Measurements from ENCODE around the gene FLCN.
"Not testable (repeated sequence)": the region's sequence is repeated elsewhere in the genome, so short reads cannot be mapped to it uniquely, and the experiment has no call there.

The FLCN gene

DNA sequence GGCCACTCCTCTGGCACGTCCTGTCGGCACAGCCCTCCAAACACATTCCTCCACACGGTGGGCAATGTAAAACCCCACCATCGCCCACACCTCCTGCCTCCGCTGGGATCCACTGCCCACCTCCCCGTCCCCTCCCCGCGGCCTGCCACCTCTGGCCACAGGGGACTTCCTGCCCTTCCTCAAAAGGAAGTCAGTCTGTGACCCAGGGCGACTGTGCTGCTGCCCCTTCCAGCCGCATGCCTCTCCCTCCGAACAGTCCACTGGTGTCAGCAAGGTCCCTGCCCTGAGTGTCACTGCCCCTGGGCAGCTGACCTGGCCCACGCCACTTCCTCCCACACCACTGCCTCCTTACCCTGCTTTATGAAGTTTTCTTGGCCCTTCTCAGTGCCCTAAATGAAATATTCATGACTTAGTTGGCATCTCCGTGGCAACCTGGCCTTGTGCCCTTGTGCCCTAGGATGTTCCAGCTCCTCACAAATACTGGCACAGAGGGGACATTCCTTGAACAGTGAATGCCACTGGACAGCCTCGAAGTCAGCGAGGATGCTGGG is 32.9 kb downstream of the FLCN start:
- Histone ChIP-seq H3K27me3 (ENCODE audit: control insufficient read depth, insufficient read depth, low read length) (no peaks in the 10 kb centered on the region), H3K4me3 (ENCODE audit: low read length) (no peak overlapping the region), H3K9me3 (ENCODE audit: control insufficient read depth, low read length) (no peaks in the 10 kb centered on the region), H3K4me1 (ENCODE audit: control insufficient read depth, insufficient read depth, low read length) (peaks cover 22% of the 10 kb centered on the region), H3K9ac (ENCODE audit: low read length) (no peak overlapping the region), H3K36me3 (ENCODE audit: control insufficient read depth, insufficient read depth, low read length) (no peaks in the 10 kb centered on the region)

DNA sequence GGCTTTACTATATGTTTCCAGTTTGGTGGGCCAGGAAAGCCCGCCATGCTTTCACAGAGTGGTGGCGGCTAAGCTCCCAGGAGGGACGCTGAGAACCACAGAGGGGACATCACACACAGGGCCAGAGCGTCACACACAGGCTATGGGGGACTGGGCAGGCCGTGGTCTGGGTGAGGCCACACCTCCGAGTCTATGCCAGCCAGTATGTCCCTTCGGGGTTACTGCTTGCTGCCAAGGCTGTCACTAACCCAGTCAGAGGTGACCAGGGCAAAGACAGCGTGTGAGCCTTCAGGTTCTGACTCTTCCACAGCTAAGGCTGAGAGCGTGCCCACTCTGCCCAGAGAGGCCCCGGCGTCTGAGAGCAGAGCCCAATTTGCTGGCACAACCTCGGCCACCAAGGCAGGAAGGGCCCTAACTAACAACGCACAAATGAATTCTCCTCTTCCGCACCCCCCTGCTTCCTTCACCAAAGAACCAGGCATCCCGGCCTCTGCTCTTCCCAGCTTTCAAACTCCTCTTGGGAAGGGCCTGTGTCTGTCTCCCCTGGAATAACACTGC is 33.7 kb downstream of the FLCN start:
- no peak overlapping the region for H3K4me3 ChIP-seq (ENCODE audit: low read length)
- no peaks in the 10 kb centered on the region for H3K27me3 ChIP-seq (ENCODE audit: control insufficient read depth, insufficient read depth, low read length)
- H3K4me1 ChIP-seq (ENCODE audit: control insufficient read depth, insufficient read depth, low read length), result peaks cover 22% of the 10 kb centered on the region
- H3K9ac ChIP-seq (ENCODE audit: low read length), result no peak overlapping the region
- H3K36me3 ChIP-seq (ENCODE audit: control insufficient read depth, insufficient read depth, low read length), result no peaks in the 10 kb centered on the region
- no peaks in the 10 kb centered on the region for H3K9me3 ChIP-seq (ENCODE audit: control insufficient read depth, low read length)

GRCh38 chr17:17201907-17202306 is 35.1 kb downstream of the FLCN start:
- Histone ChIP-seq H3K27me3 (ENCODE audit: control insufficient read depth, insufficient read depth, low read length) (no peaks in the 10 kb centered on the region), H3K4me3 (ENCODE audit: low read length) (no peak overlapping the region), H3K9ac (ENCODE audit: low read length) (no peak overlapping the region), H3K36me3 (ENCODE audit: control insufficient read depth, insufficient read depth, low read length) (no peaks in the 10 kb centered on the region), H3K9me3 (ENCODE audit: control insufficient read depth, low read length) (no peaks in the 10 kb centered on the region), H3K4me1 (ENCODE audit: control insufficient read depth, insufficient read depth, low read length) (peaks cover 21% of the 10 kb centered on the region)

DNA sequence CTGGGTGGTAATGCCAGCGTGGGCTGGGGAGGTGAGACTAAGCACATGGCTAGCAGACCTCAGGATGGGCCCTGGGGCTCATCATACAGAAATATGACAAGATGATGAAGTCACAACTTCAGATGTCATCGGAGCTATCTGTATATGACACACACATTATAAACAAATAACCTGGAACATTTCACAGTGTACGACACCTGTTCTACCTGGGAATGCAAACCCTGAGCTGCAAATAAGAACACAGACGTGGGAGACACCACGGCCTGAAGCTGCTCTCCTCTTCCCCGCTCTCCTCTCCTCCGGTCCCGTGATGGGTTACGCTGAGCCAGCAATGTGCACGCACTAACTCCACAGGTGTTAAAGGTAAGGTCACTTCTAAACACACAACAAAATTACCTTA is 35.7 kb downstream of the FLCN start:
- Histone ChIP-seq H3K4me3 (ENCODE audit: low read length) (no peak overlapping the region), H3K36me3 (ENCODE audit: control insufficient read depth, insufficient read depth, low read length) (no peaks in the 10 kb centered on the region), H3K9ac (ENCODE audit: low read length) (no peak overlapping the region), H3K4me1 (ENCODE audit: control insufficient read depth, insufficient read depth, low read length) (peaks cover 16% of the 10 kb centered on the region), H3K27me3 (ENCODE audit: control insufficient read depth, insufficient read depth, low read length) (no peaks in the 10 kb centered on the region), H3K9me3 (ENCODE audit: control insufficient read depth, low read length) (no peaks in the 10 kb centered on the region)

DNA sequence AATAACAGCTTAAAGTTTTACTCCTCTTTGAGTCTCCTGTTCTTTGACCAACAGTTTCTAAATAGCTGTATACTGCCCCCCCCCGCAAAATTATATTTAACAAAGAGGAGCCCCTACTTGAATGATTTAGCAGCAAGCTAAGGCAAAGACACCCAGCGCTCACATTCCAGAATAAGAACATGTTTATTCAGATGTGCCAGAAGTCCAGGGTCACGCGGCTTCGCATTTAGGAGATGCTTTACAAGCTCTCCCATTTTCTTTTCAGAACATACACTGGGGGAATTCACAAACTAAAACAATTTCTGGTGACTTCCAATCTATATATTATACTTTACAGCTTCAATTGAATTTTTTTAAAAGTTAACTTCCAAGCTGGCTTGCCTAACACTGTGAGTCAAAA is 36.1 kb downstream of the FLCN start:
- Histone ChIP-seq H3K36me3 (ENCODE audit: control insufficient read depth, insufficient read depth, low read length) (no peaks in the 10 kb centered on the region), H3K4me1 (ENCODE audit: control insufficient read depth, insufficient read depth, low read length) (peaks cover 15% of the 10 kb centered on the region), H3K4me3 (ENCODE audit: low read length) (no peak overlapping the region), H3K9me3 (ENCODE audit: control insufficient read depth, low read length) (no peaks in the 10 kb centered on the region), H3K27me3 (ENCODE audit: control insufficient read depth, insufficient read depth, low read length) (no peaks in the 10 kb centered on the region), H3K9ac (ENCODE audit: low read length) (no peak overlapping the region)

- H3K27me3 ChIP-seq (ENCODE audit: control insufficient read depth, insufficient read depth, low read length), result no peaks in the 10 kb centered on the region
- H3K9ac ChIP-seq (ENCODE audit: low read length), result no peak overlapping the region
- H3K4me1 ChIP-seq (ENCODE audit: control insufficient read depth, insufficient read depth, low read length), result peaks cover 10% of the 10 kb centered on the region
- H3K36me3 ChIP-seq (ENCODE audit: control insufficient read depth, insufficient read depth, low read length), result no peaks in the 10 kb centered on the region
- no peaks in the 10 kb centered on the region for H3K9me3 ChIP-seq (ENCODE audit: control insufficient read depth, low read length)
- H3K4me3 ChIP-seq (ENCODE audit: low read length), result no peak overlapping the region
Observed at GRCh38 chr17:17200311-17200710, 36.7 kb downstream of the FLCN start.

GRCh38 chr17:17198281-17198680 is 38.7 kb downstream of the FLCN start:
- Histone ChIP-seq H3K4me1 (ENCODE audit: control insufficient read depth, insufficient read depth, low read length) (no peaks in the 10 kb centered on the region), H3K27me3 (ENCODE audit: control insufficient read depth, insufficient read depth, low read length) (no peaks in the 10 kb centered on the region), H3K36me3 (ENCODE audit: control insufficient read depth, insufficient read depth, low read length) (no peaks in the 10 kb centered on the region), H3K9ac (ENCODE audit: low read length) (no peak overlapping the region), H3K9me3 (ENCODE audit: control insufficient read depth, low read length) (no peaks in the 10 kb centered on the region), H3K4me3 (ENCODE audit: low read length) (no peak overlapping the region)

GRCh38 chr17:17196776-17197175 is 40.2 kb downstream of the FLCN start:
- H3K27me3 ChIP-seq (ENCODE audit: control insufficient read depth, insufficient read depth, low read length), result no peaks in the 10 kb centered on the region
- H3K9ac ChIP-seq (ENCODE audit: low read length), result no peak overlapping the region
- H3K4me3 ChIP-seq (ENCODE audit: low read length), result no peak overlapping the region
- no peaks in the 10 kb centered on the region for H3K4me1 ChIP-seq (ENCODE audit: control insufficient read depth, insufficient read depth, low read length)
- no peaks in the 10 kb centered on the region for H3K9me3 ChIP-seq (ENCODE audit: control insufficient read depth, low read length)
- H3K36me3 ChIP-seq (ENCODE audit: control insufficient read depth, insufficient read depth, low read length), result no peaks in the 10 kb centered on the region

DNA sequence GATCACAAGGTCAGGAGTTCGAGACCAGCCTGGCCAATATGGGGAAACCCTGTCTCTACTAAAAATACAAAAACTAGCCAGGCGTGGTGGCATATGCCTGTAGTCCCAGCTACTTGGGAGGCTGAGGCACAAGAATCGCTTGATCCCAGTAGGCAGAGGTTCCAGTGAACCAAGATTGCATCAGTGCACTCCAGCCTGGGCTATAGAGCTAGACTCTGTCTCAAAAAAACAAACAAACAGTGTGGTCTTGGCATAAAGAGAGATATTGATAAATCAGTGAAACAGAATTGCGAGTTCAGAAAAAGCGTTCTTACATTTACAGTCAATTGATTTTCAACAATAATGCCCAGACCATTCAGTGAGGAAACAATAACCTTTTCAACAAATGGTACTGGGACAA is 41.5 kb downstream of the FLCN start:
- not testable (repeated sequence) for H3K36me3 ChIP-seq (ENCODE audit: control insufficient read depth, insufficient read depth, low read length); H3K9ac ChIP-seq (ENCODE audit: low read length); H3K4me1 ChIP-seq (ENCODE audit: control insufficient read depth, insufficient read depth, low read length)

GRCh38 chr17:17191961-17192381 is 45.0 kb downstream of the FLCN start:
- Histone ChIP-seq H3K9me3 (ENCODE audit: control insufficient read depth, low read length) (no peaks in the 10 kb centered on the region), H3K27me3 (ENCODE audit: control insufficient read depth, insufficient read depth, low read length) (no peaks in the 10 kb centered on the region), H3K4me1 (ENCODE audit: control insufficient read depth, insufficient read depth, low read length) (peaks cover under 1% of the 10 kb centered on the region), H3K4me3 (ENCODE audit: low read length) (no peak overlapping the region), H3K36me3 (ENCODE audit: control insufficient read depth, insufficient read depth, low read length) (no peaks in the 10 kb centered on the region), H3K9ac (ENCODE audit: low read length) (no peak overlapping the region)

More for the DNA sequence above, 41.5 kb downstream of the FLCN start:
- not testable (repeated sequence) for H3K4me3 ChIP-seq (ENCODE audit: low read length); H3K9me3 ChIP-seq (ENCODE audit: control insufficient read depth, low read length); H3K27me3 ChIP-seq (ENCODE audit: control insufficient read depth, insufficient read depth, low read length)

- no peak overlapping the region for H3K9ac ChIP-seq (ENCODE audit: low read length)
- no peak overlapping the region for H3K4me3 ChIP-seq (ENCODE audit: low read length)
- no peaks in the 10 kb centered on the region for H3K36me3 ChIP-seq (ENCODE audit: control insufficient read depth, insufficient read depth, low read length)
- no peaks in the 10 kb centered on the region for H3K27me3 ChIP-seq (ENCODE audit: control insufficient read depth, insufficient read depth, low read length)
- H3K9me3 ChIP-seq (ENCODE audit: control insufficient read depth, low read length), result no peaks in the 10 kb centered on the region
- H3K4me1 ChIP-seq (ENCODE audit: control insufficient read depth, insufficient read depth, low read length), result peaks cover 7% of the 10 kb centered on the region
Observed at GRCh38 chr17:17191346-17191792, 45.6 kb downstream of the FLCN start.

DNA sequence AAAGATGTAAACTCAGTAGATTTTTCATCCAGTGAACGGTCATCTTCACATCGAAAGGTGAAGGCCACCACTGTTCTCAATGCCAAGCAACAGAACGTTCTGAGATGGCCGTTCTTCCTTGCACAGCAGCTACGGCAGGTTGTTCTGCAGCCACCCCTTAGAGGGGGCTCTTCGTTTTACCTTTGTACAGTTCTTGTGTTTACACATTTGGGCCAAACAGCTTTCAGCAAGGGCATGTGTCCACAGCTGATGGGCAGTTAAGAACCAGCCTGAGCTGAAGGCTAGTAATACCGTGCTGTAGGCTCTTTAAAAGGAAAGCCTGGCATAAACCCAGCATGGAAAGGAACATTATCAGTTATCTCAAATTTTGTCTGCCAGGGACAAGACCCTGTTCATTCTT is 46.8 kb downstream of the FLCN start:
- Histone ChIP-seq H3K27me3 (ENCODE audit: control insufficient read depth, insufficient read depth, low read length) (no peaks in the 10 kb centered on the region), H3K36me3 (ENCODE audit: control insufficient read depth, insufficient read depth, low read length) (no peaks in the 10 kb centered on the region), H3K9ac (ENCODE audit: low read length) (no peak overlapping the region), H3K9me3 (ENCODE audit: control insufficient read depth, low read length) (no peaks in the 10 kb centered on the region), H3K4me1 (ENCODE audit: control insufficient read depth, insufficient read depth, low read length) (peaks cover 19% of the 10 kb centered on the region), H3K4me3 (ENCODE audit: low read length) (no peak overlapping the region)

DNA sequence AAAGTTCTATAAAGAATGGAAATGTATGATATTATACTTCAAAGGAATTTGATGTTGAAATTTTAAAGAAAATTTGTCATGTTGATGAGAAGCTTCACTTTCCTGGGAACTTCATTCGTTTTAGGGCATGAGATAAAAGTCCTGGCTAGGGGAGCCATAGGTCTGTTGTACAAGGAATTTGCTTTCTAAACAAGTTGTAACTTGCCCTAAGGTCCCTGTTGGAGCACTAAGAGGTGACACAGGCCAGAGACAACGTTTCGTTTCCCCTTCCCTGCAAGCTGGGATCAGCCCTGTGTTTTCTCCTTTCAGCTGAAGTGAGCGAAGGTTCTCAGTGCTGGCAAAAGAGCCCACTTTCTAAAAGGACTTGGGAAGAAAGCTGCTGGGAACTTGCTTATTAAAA is 47.4 kb downstream of the FLCN start:
- no peak overlapping the region for H3K4me3 ChIP-seq (ENCODE audit: low read length)
- no peaks in the 10 kb centered on the region for H3K27me3 ChIP-seq (ENCODE audit: control insufficient read depth, insufficient read depth, low read length)
- H3K9me3 ChIP-seq (ENCODE audit: control insufficient read depth, low read length), result no peaks in the 10 kb centered on the region
- peaks cover 20% of the 10 kb centered on the region for H3K4me1 ChIP-seq (ENCODE audit: control insufficient read depth, insufficient read depth, low read length)
- no peaks in the 10 kb centered on the region for H3K36me3 ChIP-seq (ENCODE audit: control insufficient read depth, insufficient read depth, low read length)
- H3K9ac ChIP-seq (ENCODE audit: low read length), result no peak overlapping the region

Data from mucosa of stomach (tissue), 1 donor.